SK-N-SH treated with all-trans-retinoic acid at 6 μM for 48 hours (cell line): ENCODE measurements around the gene SLC6A4.

ENCODE experiments used
- ARNTL ChIP-seq: fragments of 450-650 bp; formaldehyde crosslinking; IDR thresholded peaks from 2 replicates; pipeline ENCODE4 v1.5.0; 2020; ENCODE audit warnings: low read depth, mild to moderate bottlenecking, moderate library complexity, borderline replicate concordance
- ISL1 ChIP-seq: fragments of 250-450 bp; sonication (Bioruptor Pico); IDR thresholded peaks from 2 replicates; pipeline ENCODE4 v2.1.2; 2022; ENCODE audit warnings: mild to moderate bottlenecking, moderate library complexity
- TOX ChIP-seq: fragments of 250-450 bp; sonication (Bioruptor Pico); IDR thresholded peaks from 2 replicates; pipeline ENCODE4 v1.8.0; 2021; ENCODE audit warnings: mild to moderate bottlenecking, moderate library complexity, borderline replicate concordance
- ZFP3 ChIP-seq: fragments of 250-450 bp; sonication (Bioruptor Pico); IDR thresholded peaks from 2 replicates; pipeline ENCODE4 v1.5.0; 2020; ENCODE audit warnings: mild to moderate bottlenecking, moderate library complexity
- ZFP30 ChIP-seq: fragments of 450-650 bp; formaldehyde crosslinking; IDR thresholded peaks from 2 replicates; pipeline ENCODE4 v1.5.0; 2022; ENCODE audit warnings: mild to moderate bottlenecking, moderate library complexity
- ZNF8 ChIP-seq: fragments of 450-650 bp; formaldehyde crosslinking; IDR thresholded peaks from 2 replicates; pipeline ENCODE4 v1.5.0; 2020; ENCODE audit warnings: mild to moderate bottlenecking, moderate library complexity
- TF ChIP-seq, protein P1 (sequence below): fragments of 250-450 bp; sonication (Bioruptor Pico); IDR thresholded peaks from 2 replicates; pipeline ENCODE4 v1.8.0; 2020; ENCODE audit warnings: mild to moderate bottlenecking, moderate library complexity, borderline replicate concordance
- TF ChIP-seq, protein P2 (sequence below): fragments of 250-450 bp; sonication (Bioruptor Pico); IDR thresholded peaks from 2 replicates; pipeline ENCODE4 v1.8.0; 2021; ENCODE audit warnings: low read depth, mild to moderate bottlenecking, moderate library complexity, borderline replicate concordance
- TF ChIP-seq, protein P3 (sequence below): fragments of 250-450 bp; sonication (Bioruptor Pico); IDR thresholded peaks from 2 replicates; pipeline ENCODE4 v1.5.1; 2020; ENCODE audit warnings: low read depth, mild to moderate bottlenecking, moderate library complexity

GRCh38 chr17:30197416-30197815, 38.1 kb downstream of the SLC6A4 start:
- TF ChIP-seq ZFP3 (CRISPR knock-in tag), result no peak
- TF ChIP-seq, protein P1, sequence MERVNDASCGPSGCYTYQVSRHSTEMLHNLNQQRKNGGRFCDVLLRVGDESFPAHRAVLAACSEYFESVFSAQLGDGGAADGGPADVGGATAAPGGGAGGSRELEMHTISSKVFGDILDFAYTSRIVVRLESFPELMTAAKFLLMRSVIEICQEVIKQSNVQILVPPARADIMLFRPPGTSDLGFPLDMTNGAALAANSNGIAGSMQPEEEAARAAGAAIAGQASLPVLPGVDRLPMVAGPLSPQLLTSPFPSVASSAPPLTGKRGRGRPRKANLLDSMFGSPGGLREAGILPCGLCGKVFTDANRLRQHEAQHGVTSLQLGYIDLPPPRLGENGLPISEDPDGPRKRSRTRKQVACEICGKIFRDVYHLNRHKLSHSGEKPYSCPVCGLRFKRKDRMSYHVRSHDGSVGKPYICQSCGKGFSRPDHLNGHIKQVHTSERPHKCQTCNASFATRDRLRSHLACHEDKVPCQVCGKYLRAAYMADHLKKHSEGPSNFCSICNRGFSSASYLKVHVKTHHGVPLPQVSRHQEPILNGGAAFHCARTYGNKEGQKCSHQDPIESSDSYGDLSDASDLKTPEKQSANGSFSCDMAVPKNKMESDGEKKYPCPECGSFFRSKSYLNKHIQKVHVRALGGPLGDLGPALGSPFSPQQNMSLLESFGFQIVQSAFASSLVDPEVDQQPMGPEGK (CRISPR knock-in tag), result no peak
- TF ChIP-seq ARNTL, result no peak
- TF ChIP-seq ZFP30 (CRISPR knock-in tag), result no peak
- TF ChIP-seq, protein P2, sequence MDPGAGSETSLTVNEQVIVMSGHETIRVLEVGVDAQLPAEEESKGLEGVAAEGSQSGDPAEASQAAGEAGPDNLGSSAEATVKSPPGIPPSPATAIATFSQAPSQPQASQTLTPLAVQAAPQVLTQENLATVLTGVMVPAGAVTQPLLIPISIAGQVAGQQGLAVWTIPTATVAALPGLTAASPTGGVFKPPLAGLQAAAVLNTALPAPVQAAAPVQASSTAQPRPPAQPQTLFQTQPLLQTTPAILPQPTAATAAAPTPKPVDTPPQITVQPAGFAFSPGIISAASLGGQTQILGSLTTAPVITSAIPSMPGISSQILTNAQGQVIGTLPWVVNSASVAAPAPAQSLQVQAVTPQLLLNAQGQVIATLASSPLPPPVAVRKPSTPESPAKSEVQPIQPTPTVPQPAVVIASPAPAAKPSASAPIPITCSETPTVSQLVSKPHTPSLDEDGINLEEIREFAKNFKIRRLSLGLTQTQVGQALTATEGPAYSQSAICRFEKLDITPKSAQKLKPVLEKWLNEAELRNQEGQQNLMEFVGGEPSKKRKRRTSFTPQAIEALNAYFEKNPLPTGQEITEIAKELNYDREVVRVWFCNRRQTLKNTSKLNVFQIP (CRISPR knock-in tag), result no peak
- TF ChIP-seq, protein P3, sequence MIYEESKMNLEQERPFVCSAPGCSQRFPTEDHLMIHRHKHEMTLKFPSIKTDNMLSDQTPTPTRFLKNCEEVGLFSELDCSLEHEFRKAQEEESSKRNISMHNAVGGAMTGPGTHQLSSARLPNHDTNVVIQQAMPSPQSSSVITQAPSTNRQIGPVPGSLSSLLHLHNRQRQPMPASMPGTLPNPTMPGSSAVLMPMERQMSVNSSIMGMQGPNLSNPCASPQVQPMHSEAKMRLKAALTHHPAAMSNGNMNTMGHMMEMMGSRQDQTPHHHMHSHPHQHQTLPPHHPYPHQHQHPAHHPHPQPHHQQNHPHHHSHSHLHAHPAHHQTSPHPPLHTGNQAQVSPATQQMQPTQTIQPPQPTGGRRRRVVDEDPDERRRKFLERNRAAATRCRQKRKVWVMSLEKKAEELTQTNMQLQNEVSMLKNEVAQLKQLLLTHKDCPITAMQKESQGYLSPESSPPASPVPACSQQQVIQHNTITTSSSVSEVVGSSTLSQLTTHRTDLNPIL, result no peak
- TF ChIP-seq ZNF8 (CRISPR knock-in tag), result no peak
- no peak for TF ChIP-seq TOX (CRISPR knock-in tag)
- TF ChIP-seq ISL1 (CRISPR knock-in tag), result no peak
